Suprapubic skin (tissue), 3 donors: ENCODE measurements around the gene PPP1R36.

Experiments used
- POLR2AphosphoS5 ChIP-seq, 3 donors: sonication (generic); formaldehyde crosslinking; IDR thresholded peaks; one replicate each; pipeline ENCODE4 v1.6.1; 2017; ENCODE audit warnings: antibody characterized with exemption in 3 of 3
- TF ChIP-seq, protein P1 (sequence below), 2 donors: fragments of 200-600 bp in 1 of 2; fragments of 450-650 bp in 1 of 2; sonication (generic) in 1 of 2; IDR thresholded peaks; one replicate each; pipeline ENCODE4 v1.5.1; 2016 to 2019; ENCODE audit warnings: antibody characterized with exemption in 2 of 2, mild to moderate bottlenecking in 1 of 2, moderate library complexity in 1 of 2

DNA sequence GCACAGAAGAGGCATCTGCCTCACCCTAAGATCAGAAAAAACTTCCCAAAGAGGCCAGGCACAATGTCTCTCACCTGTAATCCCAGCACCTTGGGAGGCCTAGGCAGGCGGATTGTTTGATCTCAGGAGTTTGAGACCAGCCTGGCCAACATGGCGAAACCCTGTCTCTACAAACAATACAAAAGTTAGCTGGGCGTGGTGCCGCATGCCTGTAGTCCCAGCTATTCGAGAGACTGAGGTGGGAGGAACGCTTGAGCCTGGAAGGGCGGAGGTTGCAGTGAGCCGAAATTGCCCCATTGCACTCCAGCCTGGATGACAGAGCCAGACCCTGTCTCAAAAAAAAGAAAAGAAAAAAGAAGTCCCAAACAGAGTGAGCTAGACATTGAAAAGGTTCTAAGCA is 40.7 kb upstream of the PPP1R36 start:
- TF ChIP-seq, protein P1, sequence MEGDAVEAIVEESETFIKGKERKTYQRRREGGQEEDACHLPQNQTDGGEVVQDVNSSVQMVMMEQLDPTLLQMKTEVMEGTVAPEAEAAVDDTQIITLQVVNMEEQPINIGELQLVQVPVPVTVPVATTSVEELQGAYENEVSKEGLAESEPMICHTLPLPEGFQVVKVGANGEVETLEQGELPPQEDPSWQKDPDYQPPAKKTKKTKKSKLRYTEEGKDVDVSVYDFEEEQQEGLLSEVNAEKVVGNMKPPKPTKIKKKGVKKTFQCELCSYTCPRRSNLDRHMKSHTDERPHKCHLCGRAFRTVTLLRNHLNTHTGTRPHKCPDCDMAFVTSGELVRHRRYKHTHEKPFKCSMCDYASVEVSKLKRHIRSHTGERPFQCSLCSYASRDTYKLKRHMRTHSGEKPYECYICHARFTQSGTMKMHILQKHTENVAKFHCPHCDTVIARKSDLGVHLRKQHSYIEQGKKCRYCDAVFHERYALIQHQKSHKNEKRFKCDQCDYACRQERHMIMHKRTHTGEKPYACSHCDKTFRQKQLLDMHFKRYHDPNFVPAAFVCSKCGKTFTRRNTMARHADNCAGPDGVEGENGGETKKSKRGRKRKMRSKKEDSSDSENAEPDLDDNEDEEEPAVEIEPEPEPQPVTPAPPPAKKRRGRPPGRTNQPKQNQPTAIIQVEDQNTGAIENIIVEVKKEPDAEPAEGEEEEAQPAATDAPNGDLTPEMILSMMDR (IDR thresholded peaks at IDR 0.05) = no peak
- no peak for TF ChIP-seq POLR2AphosphoS5 (IDR thresholded peaks at IDR 0.05)
